HTR-8/SVneo (cell line): ENCODE results near the gene ERICH2.

Experiments used
- DNase-seq: peaks from one replicate; pipeline ENCODE4 v3.0.0; 2011; ENCODE audit warnings: low spot score, mixed read lengths; ENCODE audit not compliant: insufficient read length
- FAIRE-seq: peaks from 2 replicates; lab custom pipeline; 2011; peaks lifted over from hg19 to GRCh38; lab: Jason Lieb, UNC

ERICH2 gene

GRCh38 chr2:170815746-170816503, 45.7 kb downstream of the ERICH2 start:
- FAIRE-seq (no peak), DNase-seq (peak; percentile 65)

GRCh38 chr2:170816504-170817092, 46.4 kb downstream of the ERICH2 start, which contains the start of gene GAD1:
Gene GAD1, plus strand, starts transcription at chr2:170816887. Its CDS starts 1,705 bp downstream, at chr2:170818592.
- DNase-seq: peak; percentile 69
- peak; percentile 69 for FAIRE-seq

GRCh38 chr2:170817093-170818035, 47.2 kb downstream of the ERICH2 start:
- DNase-seq (no peak), FAIRE-seq (no peak)

GRCh38 chr2:170818036-170818751, 48.0 kb downstream of the ERICH2 start:
- FAIRE-seq: no peak
- peak; percentile 36 for DNase-seq

- FAIRE-seq (no peak), DNase-seq (no peak)
Measured at GRCh38 chr2:170818752-170819470, 48.7 kb downstream of the ERICH2 start.

- FAIRE-seq: no peak
- no peak for DNase-seq
Measured at GRCh38 chr2:170819680-170820664, 49.8 kb downstream of the ERICH2 start.

GRCh38 chr2:170820757-170821530, 50.8 kb downstream of the ERICH2 start:
- FAIRE-seq (no peak), DNase-seq (no peak)

- FAIRE-seq: no peak
- DNase-seq: no peak
Measured at GRCh38 chr2:170821531-170822289, 51.5 kb downstream of the ERICH2 start.

- no peak for FAIRE-seq
Measured at GRCh38 chr2:170822290-170823087, 52.3 kb downstream of the ERICH2 start.

GRCh38 chr2:170823088-170823897, 53.1 kb downstream of the ERICH2 start:
- DNase-seq (no peak), FAIRE-seq (no peak)

More at GRCh38 chr2:170822290-170823087, 52.3 kb downstream of the ERICH2 start:
- DNase-seq: no peak

- no peak for FAIRE-seq
- DNase-seq: no peak
Measured at GRCh38 chr2:170823898-170824215, 53.7 kb downstream of the ERICH2 start.

- FAIRE-seq: no peak
- no peak for DNase-seq
Measured at GRCh38 chr2:170824526-170825015, 54.4 kb downstream of the ERICH2 start.

- DNase-seq: no peak
- no peak for FAIRE-seq
Measured at GRCh38 chr2:170827841-170828532, 57.8 kb downstream of the ERICH2 start.

- DNase-seq: no peak
Measured at GRCh38 chr2:170828533-170828916, 58.3 kb downstream of the ERICH2 start.

GRCh38 chr2:170829036-170829435, 58.9 kb downstream of the ERICH2 start:
- no peak for DNase-seq
- FAIRE-seq: no peak

More at GRCh38 chr2:170828533-170828916, 58.3 kb downstream of the ERICH2 start:
- FAIRE-seq: no peak
